GM19438 (cell line): Measurements from ENCODE around the gene ZNF662.

Experiments used
- ATAC-seq: cut with Tn5 transposase; IDR thresholded peaks from one replicate; pipeline ENCODE4 v1.9.1; 2021; ENCODE audit warnings: low read depth; ENCODE audit not compliant: unreplicated experiment

Gene ZNF662

GRCh38 chr3:42935472-42935871 lies 29.5 kb downstream of the ZNF662 start:
- no peak for ATAC-seq

DNA sequence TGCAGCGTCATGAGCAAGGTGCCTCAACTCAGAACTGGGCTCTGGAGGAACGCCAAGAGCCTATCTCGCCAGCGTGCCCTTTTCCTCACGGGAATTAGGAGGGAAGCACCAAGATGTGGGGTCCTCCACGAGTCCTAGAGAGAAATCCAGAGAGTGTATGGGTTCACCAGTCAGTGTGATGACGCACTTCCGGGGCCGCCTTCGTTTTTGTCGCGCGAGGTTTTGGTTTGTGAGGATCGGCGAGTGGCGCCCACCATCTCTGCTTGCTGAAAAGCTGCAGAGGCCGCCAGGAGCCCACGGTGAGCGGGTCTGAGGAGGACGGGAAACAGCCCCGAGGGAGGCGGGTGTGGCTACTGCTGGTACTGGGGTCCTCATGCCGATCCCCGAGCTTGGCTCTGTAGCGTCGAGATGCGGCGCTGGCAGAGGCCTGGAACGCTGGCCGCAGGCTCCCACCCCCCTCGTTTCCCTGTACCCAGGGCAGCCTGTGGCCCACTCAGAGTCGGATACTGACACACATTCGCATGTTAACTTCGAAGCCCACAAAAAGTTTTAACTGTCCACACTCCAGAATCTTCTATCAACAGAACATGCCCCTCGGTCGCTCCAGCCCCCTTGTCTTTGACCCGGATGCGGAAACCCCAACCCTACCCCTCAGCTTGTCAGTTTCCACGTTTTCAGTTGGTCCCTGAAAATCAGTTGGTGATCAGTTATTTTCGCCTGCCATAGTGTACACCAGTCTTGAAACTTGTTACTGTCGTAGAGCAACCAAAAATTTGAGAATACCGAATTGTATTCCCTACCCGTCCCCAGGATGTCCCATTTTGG lies 30.4 kb downstream of the ZNF662 start:
- ATAC-seq = no peak

GRCh38 chr3:42937334-42937733 lies 31.4 kb downstream of the ZNF662 start:
- no peak for ATAC-seq

GRCh38 chr3:42942693-42943092 lies 36.8 kb downstream of the ZNF662 start:
- no peak for ATAC-seq

GRCh38 chr3:42946050-42946449 lies 40.1 kb downstream of the ZNF662 start:
- no peak for ATAC-seq

- no peak for ATAC-seq
These were observed 51.6 kb downstream of the ZNF662 start for GRCh38 chr3:42957573-42957972.

GRCh38 chr3:42960282-42960681 lies 54.3 kb downstream of the ZNF662 start:
- ATAC-seq = no peak

DNA sequence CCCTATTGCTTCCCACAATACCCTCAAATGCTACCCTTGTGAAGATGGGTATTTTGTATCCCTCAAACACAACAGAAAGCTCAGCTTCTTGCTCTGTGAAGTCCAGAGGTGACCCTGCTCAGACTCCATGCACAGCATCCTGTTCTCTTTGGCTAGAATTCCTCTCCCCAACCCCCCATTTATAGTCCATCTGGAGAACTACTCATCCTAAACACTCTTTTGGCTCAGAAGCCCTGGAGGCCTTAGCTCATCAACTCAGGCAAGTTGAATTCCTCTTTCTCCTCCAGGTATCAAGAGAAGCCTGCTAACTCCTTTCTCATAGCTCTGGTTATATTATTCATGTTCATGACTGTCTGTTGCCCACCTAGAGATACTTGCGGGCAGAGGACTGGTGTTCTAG lies 54.8 kb downstream of the ZNF662 start:
- no peak for ATAC-seq

DNA sequence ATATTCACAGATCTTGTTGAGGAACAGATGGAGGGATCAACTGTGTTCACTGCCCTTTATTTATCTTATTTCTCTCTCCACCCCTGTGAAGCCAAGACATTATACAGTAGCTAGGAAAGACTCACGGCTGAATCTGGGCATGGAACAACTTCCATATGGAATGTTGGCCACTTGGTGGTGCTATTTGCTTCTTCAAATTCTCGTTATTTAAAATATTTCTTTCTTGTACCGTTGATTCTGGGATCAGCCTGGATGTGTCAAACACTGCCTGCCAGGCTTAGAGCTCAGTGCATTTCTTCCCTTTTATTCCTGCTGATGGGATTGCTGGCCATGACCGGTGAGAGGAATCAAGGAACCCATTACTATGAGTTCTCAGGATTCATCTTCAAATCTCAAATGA lies 55.7 kb downstream of the ZNF662 start:
- no peak for ATAC-seq

DNA sequence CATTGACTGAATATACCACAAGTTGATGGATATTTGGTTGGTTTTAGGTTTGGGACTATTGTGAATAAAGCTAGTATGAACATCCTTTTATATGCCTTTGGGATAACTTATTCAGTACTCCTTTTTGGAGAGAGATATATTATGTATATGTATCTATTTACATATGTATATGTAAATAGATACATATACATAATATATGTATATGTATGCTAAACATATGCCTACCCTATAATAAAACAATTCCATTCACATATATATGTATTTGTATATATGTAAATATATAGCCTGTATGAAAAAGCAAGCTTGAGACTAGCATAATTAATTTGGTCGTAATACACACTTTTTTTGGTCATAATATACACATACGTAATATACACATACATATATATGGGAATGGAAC lies 57.3 kb downstream of the ZNF662 start:
- ATAC-seq = no peak

DNA sequence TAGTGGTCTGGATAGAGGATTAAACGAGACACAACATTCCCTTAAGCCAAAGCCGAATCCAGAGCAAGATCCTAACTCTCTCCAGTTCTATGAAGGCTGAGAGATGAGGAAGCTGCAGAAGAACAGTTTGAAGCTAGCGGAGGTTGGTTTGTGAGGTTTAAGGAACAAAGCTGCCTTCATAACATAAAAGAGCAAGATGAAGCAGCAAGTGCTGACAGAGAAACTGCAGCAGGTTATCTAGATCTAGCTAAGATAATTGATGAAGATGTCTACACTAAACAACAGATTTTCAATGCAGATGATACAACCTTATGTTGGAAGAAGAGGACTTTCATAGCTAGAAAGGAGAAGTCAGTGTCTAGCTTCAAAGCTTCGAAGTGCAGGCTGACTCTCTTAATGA lies 58.3 kb downstream of the ZNF662 start:
- no peak for ATAC-seq
